Measurements from ENCODE around the gene OGA.

Gene OGA

DNA sequence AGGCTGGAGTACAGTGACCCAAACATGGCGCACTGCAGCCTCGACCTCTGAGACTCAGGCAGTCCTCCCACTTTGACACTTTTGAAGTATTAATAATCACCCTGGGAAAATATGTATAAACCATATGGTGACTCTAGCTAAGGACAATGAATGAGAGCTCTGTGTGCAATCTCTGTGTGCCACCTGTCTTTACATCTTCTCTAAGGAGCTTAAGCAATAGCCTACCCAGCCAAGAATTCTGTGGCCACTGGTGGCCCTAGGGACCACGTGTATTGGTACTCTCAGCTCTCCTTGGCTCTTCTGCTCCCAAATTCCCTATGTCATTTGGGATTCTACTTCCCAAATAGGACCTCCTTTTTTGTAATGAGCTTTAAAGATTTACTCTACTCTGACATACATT lies 66.0 kb downstream of the OGA start:
- Histone ChIP-seq H3K4me1 (ENCODE audit: insufficient read depth, low read length) (peaks cover 17% of the 10 kb centered on the region), H3K9me3 (ENCODE audit: control insufficient read depth, insufficient read depth, low read length) (no peaks in the 10 kb centered on the region), H3K36me3 (ENCODE audit: insufficient read depth, low read length) (no peaks in the 10 kb centered on the region), H3K9ac (ENCODE audit: low read depth, low read length) (no peak overlapping the region)

- no peak overlapping the region for H3K9ac ChIP-seq (ENCODE audit: low read depth, low read length)
- no peaks in the 10 kb centered on the region for H3K36me3 ChIP-seq (ENCODE audit: insufficient read depth, low read length)
- peaks cover 17% of the 10 kb centered on the region for H3K4me1 ChIP-seq (ENCODE audit: insufficient read depth, low read length)
- no peaks in the 10 kb centered on the region for H3K9me3 ChIP-seq (ENCODE audit: control insufficient read depth, insufficient read depth, low read length)
Measured at GRCh38 chr10:101749047-101750016, 68.9 kb downstream of the OGA start.

DNA sequence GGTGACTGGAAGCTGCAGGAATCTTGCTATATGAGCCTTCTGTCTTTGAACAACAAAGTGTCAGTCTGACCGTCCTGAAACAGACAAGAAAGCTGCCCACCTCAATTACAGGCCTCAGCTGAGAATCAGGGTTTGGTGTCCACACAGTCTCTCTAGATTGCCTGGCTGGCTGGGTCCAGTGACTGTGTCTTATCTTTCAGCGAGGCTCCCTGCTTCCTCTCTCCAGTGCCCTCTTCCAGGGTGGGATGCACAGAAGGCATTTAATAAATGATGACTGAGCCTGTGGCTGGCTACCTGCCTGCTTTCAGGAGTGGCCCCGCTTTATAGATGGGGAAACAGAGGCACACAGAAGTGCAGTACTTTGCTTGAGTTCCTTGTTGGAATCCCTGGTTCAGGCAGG lies 69.7 kb downstream of the OGA start:
- Histone ChIP-seq H3K36me3 (ENCODE audit: insufficient read depth, low read length) (no peaks in the 10 kb centered on the region), H3K9ac (ENCODE audit: low read depth, low read length) (no peak overlapping the region), H3K4me1 (ENCODE audit: insufficient read depth, low read length) (peaks cover 17% of the 10 kb centered on the region), H3K9me3 (ENCODE audit: control insufficient read depth, insufficient read depth, low read length) (no peaks in the 10 kb centered on the region)

DNA sequence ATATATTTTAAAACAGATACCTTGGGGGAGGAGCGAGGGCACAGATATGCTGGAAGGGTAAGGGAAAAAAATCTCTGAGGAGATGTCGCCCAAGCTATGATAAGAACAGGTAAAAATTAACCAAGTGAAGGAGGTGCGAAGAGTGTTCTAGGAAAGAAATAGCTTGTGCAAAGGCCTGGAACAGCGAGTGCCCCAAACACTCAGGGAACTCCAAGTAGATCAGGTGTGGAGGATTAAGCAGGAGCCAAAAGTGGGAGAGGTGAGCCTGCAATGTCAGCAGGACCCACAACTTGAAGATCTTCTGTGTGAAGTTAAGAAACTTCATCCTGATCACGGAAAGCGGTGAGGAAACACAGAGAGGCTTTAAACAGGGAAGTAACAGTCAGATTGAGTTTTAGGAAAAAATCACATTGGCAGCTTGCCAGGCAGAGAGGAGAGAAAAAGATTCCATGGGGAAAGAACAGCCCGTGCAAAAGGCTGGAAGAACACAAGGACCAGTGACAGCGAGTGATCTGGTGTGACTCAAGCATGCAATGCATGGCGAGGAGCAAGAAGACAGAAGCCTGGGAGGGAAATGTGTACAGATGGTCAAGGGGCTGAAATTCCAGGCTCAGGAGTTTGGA lies 73.1 kb downstream of the OGA start:
- no peak overlapping the region for H3K9ac ChIP-seq (ENCODE audit: low read depth, low read length)
- H3K9me3 ChIP-seq (ENCODE audit: control insufficient read depth, insufficient read depth, low read length) = no peaks in the 10 kb centered on the region
- no peaks in the 10 kb centered on the region for H3K36me3 ChIP-seq (ENCODE audit: insufficient read depth, low read length)
- H3K4me1 ChIP-seq (ENCODE audit: insufficient read depth, low read length) = peaks cover 17% of the 10 kb centered on the region

DNA sequence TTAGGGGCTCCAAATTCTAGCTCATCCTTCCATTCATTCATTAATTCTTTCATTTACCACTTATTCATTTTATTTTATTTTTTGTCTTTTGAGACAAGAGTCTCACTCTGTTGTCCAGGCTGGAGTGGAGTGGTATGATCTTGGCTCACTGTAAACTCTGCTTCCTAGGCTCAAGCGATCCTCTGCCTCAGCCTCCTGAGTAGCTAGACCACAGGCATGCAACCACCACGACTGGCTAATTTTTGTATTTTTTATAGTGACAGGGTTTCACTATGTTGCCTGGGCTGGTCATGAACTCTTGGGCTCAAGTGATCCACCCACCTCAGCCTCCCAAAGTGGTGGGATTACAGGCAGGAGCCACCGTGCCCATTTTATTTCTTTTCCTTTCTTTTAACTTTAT lies 74.0 kb downstream of the OGA start:
- no peak overlapping the region for H3K9ac ChIP-seq (ENCODE audit: low read depth, low read length)
- H3K4me1 ChIP-seq (ENCODE audit: insufficient read depth, low read length) = peaks cover 12% of the 10 kb centered on the region
- H3K9me3 ChIP-seq (ENCODE audit: control insufficient read depth, insufficient read depth, low read length) = no peaks in the 10 kb centered on the region
- no peaks in the 10 kb centered on the region for H3K36me3 ChIP-seq (ENCODE audit: insufficient read depth, low read length)

DNA sequence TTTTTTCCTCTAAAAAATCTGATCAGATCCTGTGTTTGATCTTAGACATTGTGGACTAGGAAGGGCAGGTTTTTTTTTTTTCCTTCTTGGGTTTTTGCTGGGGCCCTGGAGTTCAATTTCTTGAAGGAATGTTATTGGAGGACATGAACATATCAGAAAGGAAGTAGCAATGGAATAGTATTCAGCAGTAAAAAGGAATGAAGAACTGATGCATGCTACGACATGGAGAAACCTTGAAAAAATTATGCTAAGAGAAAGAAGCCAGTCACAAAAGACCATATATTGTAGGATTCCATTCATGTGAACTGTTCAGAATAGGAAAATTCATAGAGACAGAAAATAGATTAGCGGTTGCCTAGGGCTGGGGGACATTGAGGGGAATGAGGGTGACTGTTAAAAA lies 76.3 kb downstream of the OGA start:
- H3K4me1 ChIP-seq (ENCODE audit: insufficient read depth, low read length) = no peaks in the 10 kb centered on the region; the same call in 1 of the 2 replicates
- H3K36me3 ChIP-seq (ENCODE audit: insufficient read depth, low read length) = no peaks in the 10 kb centered on the region
- no peaks in the 10 kb centered on the region for H3K9me3 ChIP-seq (ENCODE audit: control insufficient read depth, insufficient read depth, low read length)
- H3K9ac ChIP-seq (ENCODE audit: low read depth, low read length) = no peak overlapping the region

- Histone ChIP-seq H3K4me1 (ENCODE audit: insufficient read depth, low read length) (peaks cover 4% of the 10 kb centered on the region; the same call in 1 of the 2 replicates), H3K9me3 (ENCODE audit: control insufficient read depth, insufficient read depth, low read length) (no peaks in the 10 kb centered on the region), H3K36me3 (ENCODE audit: insufficient read depth, low read length) (no peaks in the 10 kb centered on the region), H3K9ac (ENCODE audit: low read depth, low read length) (no peak overlapping the region)
Measured at GRCh38 chr10:101736666-101737065, 81.6 kb downstream of the OGA start.
